Fibroblast of villous mesenchyme (primary cell): ENCODE results near the gene RHEB. TPM values are rescaled to one million over a fixed set of nuclear protein-coding genes. Genes with fewer than 3 reads are reported as not detected.

Experiments used
- DNase-seq: peaks from one replicate; pipeline ENCODE4 v3.0.0-alpha.2; 2010; ENCODE audit warnings: low read depth
- H3K4me3 ChIP-seq: 2 replicates; pipeline ENCODE4 v1.5.1; 2011; ENCODE audit warnings: low read depth, mild to moderate bottlenecking, low read length
- total RNA-seq: library from RNA; depleted of rRNA; stranded (reverse); fragments of >200 nt; gene quantifications from 2 replicates; pipeline ENCODE4 v1.2.3, GENCODE V29; 2012
- TF ChIP-seq, protein P1 (sequence below): IDR thresholded peaks from 2 replicates; pipeline ENCODE4 v1.5.1; 2012; ENCODE audit warnings: low read depth, mild to moderate bottlenecking, low read length; ENCODE audit not compliant: insufficient read depth

Gene RHEB
- total RNA-seq, 1 donor = 79.5 TPM

DNA sequence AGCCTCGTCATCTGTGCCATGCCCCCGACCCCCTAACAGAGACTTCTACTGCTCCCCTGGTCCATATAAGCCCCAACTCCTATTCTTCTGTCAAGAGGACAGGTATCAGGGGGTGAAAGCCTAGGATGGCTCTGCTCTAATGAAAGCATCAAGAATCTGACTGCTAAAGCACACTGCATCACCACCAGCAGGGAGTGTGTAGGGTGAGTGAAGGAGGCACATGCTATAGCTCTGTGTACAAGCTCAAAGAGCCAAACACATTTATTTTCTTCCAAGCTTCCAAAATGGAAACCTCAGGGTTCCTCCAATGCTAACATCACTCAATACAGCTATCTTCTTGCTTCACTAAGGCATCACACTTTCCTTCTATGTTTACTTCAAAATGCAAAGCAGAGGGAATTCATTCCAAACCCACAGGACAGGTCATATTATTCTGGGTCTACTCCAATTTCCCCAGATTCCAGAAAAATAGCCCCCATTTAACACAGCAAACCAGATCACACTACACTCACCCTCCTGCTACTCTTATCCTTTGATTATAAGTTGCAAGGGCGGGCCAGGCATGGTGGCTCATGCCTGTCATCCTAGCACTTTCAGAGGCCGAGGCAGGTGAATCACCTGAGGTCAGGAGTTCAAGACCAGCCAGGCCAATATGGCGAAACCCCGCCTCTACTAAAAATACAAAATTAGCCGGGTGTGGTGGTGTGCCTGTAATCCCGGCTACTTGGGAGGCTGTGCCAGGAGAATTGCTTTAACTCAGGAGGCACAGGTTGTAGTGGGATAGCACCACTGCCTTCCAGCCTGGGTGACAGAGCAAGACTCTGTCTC is 36.6 kb downstream of the RHEB start:
- H3K4me3 ChIP-seq = no peak overlapping the region
- DNase-seq = no peak
- TF ChIP-seq, protein P1, sequence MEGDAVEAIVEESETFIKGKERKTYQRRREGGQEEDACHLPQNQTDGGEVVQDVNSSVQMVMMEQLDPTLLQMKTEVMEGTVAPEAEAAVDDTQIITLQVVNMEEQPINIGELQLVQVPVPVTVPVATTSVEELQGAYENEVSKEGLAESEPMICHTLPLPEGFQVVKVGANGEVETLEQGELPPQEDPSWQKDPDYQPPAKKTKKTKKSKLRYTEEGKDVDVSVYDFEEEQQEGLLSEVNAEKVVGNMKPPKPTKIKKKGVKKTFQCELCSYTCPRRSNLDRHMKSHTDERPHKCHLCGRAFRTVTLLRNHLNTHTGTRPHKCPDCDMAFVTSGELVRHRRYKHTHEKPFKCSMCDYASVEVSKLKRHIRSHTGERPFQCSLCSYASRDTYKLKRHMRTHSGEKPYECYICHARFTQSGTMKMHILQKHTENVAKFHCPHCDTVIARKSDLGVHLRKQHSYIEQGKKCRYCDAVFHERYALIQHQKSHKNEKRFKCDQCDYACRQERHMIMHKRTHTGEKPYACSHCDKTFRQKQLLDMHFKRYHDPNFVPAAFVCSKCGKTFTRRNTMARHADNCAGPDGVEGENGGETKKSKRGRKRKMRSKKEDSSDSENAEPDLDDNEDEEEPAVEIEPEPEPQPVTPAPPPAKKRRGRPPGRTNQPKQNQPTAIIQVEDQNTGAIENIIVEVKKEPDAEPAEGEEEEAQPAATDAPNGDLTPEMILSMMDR = no peak

DNA sequence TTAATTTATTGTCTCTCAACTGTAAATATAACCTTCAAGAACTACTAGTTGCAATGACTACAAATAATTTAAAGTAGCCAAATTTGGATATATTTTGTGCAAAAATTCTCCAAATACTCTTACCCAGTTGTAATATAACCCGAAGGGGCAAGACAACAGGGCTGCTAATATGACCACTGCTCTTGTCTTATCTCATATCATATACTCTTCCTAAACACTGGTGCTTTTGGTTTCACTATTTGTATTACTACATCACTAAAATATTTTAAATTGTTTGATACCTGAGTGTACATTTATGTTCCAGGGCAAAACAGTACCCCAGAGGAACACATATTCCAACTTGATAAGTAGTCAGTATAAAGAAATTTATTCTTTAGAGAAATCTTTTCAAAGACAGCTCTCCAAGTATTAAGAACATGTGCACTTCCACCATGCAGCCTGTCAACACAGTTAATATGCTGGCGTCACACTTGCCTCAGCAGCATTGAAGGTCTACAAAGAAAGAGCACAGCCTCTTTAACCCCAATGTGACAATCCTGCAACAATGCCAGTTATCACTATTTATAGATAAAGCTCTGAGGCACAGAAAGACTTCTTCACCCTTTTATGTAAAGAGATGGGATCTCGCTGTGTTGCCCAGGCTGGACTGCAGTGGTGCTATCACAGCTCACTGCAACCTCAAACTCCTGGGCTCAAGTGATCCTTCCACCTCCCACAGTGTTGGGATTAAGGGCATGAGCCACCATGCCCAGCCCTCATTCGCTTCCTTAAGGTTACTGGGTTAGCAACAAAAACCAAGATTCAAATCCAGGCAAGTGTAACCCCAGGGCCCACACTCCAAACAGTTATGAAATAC is 37.8 kb downstream of the RHEB start:
- DNase-seq = no peak
- TF ChIP-seq, protein P1 = no peak
- H3K4me3 ChIP-seq = no peak overlapping the region

DNA sequence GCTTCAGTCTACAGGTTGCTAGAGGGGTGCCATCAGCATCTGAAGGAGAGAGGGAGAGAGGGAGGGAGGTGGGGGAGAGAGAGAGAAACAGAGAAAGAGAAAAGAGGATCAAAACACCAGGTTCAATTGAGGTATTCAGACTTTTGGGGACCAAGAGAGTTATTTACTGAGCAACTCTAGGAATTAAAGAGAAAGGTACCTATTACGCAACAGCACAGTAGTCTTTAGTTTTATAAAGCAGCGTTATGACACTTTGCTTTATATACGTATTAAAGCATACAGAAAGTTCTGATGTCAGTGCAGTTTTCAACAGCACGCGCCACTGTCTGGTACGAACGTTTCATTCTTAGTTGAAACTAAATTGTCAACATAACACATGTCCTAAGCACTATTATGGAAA is 41.8 kb downstream of the RHEB start:
- no peak overlapping the region for H3K4me3 ChIP-seq
- no peak for DNase-seq
- TF ChIP-seq, protein P1 = no peak

DNA sequence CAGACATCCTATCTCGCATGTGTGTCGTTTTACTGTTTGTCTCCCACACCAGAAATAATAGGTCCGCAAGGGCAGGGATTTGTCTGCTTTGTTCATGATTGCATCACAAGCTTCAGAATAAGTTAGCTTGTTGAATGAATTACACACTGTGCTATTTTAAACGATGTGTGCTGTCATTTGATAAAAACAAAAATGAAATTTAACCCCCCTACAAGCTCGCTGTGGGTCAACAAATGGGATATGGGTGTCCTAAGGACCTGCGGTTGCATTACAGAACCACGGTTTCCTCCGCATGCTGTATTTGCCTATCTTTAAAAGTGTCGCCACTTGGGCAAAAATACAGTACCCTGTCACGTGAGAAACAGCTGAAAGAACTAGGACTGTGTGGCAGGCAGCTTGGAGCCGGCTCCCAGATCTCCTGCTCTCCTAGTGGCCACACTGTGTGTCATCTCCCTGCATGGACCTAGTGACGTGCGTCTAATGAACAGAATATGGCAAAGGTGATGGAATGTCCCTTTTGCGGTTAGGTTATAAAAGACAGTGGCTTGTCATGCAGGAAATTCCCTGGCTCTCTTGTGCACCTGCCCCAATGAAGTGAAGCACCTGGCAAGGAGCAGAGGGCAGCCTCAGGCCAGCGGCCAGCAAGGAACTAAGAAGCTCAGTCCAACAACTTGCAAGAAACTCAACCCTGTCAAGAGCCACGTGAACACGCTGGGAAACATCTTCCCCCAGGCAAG is 46.9 kb downstream of the RHEB start:
- DNase-seq = no peak
- TF ChIP-seq, protein P1 = no peak
- H3K4me3 ChIP-seq = no peak overlapping the region

DNA sequence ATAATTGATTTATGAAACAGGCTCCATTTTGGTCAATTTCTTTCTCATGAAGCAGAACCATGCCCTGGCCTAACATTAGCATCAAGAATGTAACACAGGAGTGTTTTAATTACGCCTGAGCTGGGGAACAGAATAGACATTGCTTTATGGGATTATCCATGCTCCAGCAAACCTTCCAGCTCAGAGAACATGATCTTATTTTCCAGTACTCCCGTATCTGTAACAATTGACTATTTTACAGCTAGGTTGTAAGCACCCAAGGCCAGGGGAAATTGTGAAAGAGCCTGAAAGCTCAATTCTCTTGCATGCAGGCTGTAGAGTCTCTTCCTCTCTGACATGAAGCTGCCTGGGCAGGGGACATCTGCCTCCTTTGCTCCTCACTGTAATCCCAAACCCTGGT is 49.0 kb downstream of the RHEB start:
- TF ChIP-seq, protein P1 = no peak
- no peak overlapping the region for H3K4me3 ChIP-seq
- no peak for DNase-seq

DNA sequence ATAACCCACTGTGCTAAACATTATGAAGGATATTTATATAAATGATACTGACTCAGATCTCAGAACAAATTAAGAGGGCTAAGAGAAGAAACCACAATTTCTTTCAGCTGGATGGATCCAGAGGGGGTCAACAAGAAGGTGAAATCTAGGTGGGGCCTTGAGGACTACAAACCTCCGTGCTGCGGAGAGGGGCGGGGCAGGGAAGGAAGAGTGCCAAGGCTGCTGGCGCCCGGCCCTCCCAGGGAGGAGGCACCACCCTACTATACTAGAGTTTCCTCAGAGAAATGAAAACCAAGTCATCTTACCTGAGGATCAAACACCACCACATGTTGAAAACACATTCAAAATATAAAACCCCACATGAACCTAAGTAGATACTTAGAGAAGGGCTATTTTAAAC is 50.4 kb downstream of the RHEB start:
- no peak for DNase-seq
- no peak overlapping the region for H3K4me3 ChIP-seq
- TF ChIP-seq, protein P1 = no peak
